ENCODE data around the gene MEG3.

GRCh38 chr14:100816286-100816949 lies 9.5 kb upstream of the MEG3 start:
- no peak for TF ChIP-seq POLR2AphosphoS5 (IDR thresholded peaks at IDR 0.05; ENCODE audit: low read depth, low read length)
- no peak for TF ChIP-seq POLR2A (IDR thresholded peaks at IDR 0.05; ENCODE audit: low read depth, low read length)
- no peak for TF ChIP-seq TAF1 (IDR thresholded peaks at IDR 0.05; ENCODE audit: low read depth, low read length)
